WERI-Rb-1 (cell line): ENCODE measurements around the gene SIAH3.

Experiments
- DNase-seq: peaks from one replicate; pipeline ENCODE4 v3.0.0-alpha.2; 2020
- H3K27ac ChIP-seq: fragments of 250-450 bp; sonication (Bioruptor Pico); 2 replicates; pipeline ENCODE4 v1.5.1; 2020; ENCODE audit warnings: mild to moderate bottlenecking, moderate library complexity
- H3K27me3 ChIP-seq: fragments of 250-450 bp; sonication (Bioruptor Pico); 2 replicates; pipeline ENCODE4 v1.5.1; 2021; ENCODE audit warnings: mild to moderate bottlenecking, low read depth, moderate library complexity; ENCODE audit not compliant: insufficient read depth, severe bottlenecking
- H3K36me3 ChIP-seq: fragments of 250-450 bp; sonication (Bioruptor Pico); 2 replicates; pipeline ENCODE4 v1.5.1; 2020; ENCODE audit warnings: mild to moderate bottlenecking, moderate library complexity
- H3K4me3 ChIP-seq: 2 replicates; pipeline ENCODE4 v1.5.1; 2011; ENCODE audit warnings: low read depth, mild to moderate bottlenecking, control low read depth, low read length
- H3K9me3 ChIP-seq: fragments of 250-450 bp; sonication (Bioruptor Pico); 2 replicates; pipeline ENCODE4 v1.5.1; 2021; ENCODE audit warnings: mild to moderate bottlenecking, moderate library complexity; ENCODE audit not compliant: severe bottlenecking
- CTCF ChIP-seq: IDR thresholded peaks from 2 replicates; pipeline ENCODE4 v1.5.1; 2011; ENCODE audit warnings: low read depth, mild to moderate bottlenecking, control low read depth, inconsistent platforms, low read length

The SIAH3 gene

GRCh38 chr13:45870232-45870631 is 18.7 kb upstream of the SIAH3 start:
- TF ChIP-seq CTCF = no peak
- H3K4me3 ChIP-seq = no peak overlapping the region
- no peak for DNase-seq

DNA sequence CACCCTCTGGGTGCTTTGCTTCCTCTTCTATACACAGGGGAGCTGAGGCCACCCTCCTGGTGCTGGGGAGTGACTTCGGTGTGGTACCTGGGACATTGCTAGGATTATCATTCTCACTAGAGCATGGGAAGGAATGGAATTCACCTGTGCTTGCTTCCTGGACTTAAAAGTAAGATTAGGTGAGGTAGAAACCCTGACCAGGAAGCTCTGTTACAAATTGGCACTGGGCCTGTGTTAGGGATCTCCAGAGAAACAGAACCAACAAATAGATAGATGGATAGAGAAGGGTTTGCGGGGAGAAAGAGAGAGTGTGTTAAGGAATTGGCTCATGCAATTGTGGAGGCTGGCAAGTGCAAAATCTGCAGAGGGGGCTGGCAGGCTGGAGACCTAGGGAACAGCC is 13.9 kb upstream of the SIAH3 start:
- no peak for DNase-seq
- Histone ChIP-seq H3K27me3 (no peaks in the 10 kb centered on the region), H3K4me3 (no peak overlapping the region), H3K27ac (no peak overlapping the region), H3K36me3 (no peaks in the 10 kb centered on the region), H3K9me3 (no peaks in the 10 kb centered on the region)
- no peak for TF ChIP-seq CTCF

More at GRCh38 chr13:45870232-45870631, 18.7 kb upstream of the SIAH3 start:
- no peak overlapping the region for H3K27ac ChIP-seq
- no peaks in the 10 kb centered on the region for H3K27me3 ChIP-seq
- H3K36me3 ChIP-seq = no peaks in the 10 kb centered on the region
- peaks cover 3% of the 10 kb centered on the region for H3K9me3 ChIP-seq

- DNase-seq = no peak
- Histone ChIP-seq H3K27ac (no peak overlapping the region), H3K27me3 (no peaks in the 10 kb centered on the region), H3K4me3 (no peak overlapping the region), H3K36me3 (no peaks in the 10 kb centered on the region), H3K9me3 (no peaks in the 10 kb centered on the region)
- TF ChIP-seq CTCF = no peak
These were observed 12.4 kb upstream of the SIAH3 start for GRCh38 chr13:45863709-45864590.

GRCh38 chr13:45861322-45861721 is 9.8 kb upstream of the SIAH3 start:
- no peaks in the 10 kb centered on the region for H3K27me3 ChIP-seq

DNA sequence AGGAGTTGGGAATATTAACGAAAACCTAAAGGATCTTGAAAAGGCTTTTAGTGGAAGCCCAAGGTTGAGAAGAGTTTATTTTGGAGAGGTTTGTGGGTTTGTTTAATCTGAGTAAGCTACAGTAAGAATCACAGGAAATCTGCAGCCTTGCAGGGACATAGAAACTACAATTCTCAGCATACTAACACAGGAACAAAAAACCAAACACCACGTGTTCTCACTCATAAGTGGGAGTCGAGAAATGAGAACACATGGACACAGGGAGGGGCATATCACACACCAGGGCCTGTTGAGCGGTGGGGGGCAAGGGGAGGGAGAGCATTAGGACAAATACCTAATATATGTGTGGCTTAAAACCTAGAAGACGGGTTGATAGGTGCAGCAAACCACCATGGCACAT is 8.7 kb upstream of the SIAH3 start:
- TF ChIP-seq CTCF = no peak

More at GRCh38 chr13:45861322-45861721, 9.8 kb upstream of the SIAH3 start:
- H3K4me3 ChIP-seq = no peak overlapping the region
- no peaks in the 10 kb centered on the region for H3K36me3 ChIP-seq
- no peaks in the 10 kb centered on the region for H3K9me3 ChIP-seq
- DNase-seq = no peak
- H3K27ac ChIP-seq = no peak overlapping the region
- no peak for TF ChIP-seq CTCF

DNA sequence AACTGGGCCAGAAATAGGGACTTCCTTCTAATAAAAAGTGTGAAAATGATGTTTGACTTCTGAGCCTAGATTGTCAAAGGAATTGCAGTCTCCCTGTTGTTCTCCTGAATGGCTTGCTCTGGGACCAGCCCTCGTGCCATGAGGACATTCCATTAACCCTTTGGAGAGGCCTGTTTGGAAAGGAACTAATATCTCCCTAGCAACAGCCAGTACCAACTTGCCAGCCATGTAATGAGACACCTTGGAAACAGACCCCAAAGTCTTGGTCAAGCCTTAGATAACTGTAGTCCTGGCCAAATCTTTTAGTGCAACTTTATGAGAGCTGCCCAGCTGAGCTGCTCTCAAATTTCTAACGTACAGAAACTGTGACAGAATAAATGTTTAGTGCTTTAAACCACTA is 8.2 kb upstream of the SIAH3 start:
- DNase-seq = no peak
- Histone ChIP-seq H3K4me3 (no peak overlapping the region), H3K27ac (no peak overlapping the region), H3K9me3 (no peaks in the 10 kb centered on the region), H3K27me3 (no peaks in the 10 kb centered on the region), H3K36me3 (no peaks in the 10 kb centered on the region)
- no peak for TF ChIP-seq CTCF

More for the DNA sequence above, 8.7 kb upstream of the SIAH3 start:
- Histone ChIP-seq H3K4me3 (no peak overlapping the region), H3K27ac (no peak overlapping the region), H3K36me3 (no peaks in the 10 kb centered on the region), H3K27me3 (no peaks in the 10 kb centered on the region), H3K9me3 (no peaks in the 10 kb centered on the region)
- no peak for DNase-seq
